NCI-H748 (cell line): ENCODE measurements around the gene MGST3.
"Not testable (repeated sequence)": the region's sequence is repeated elsewhere in the genome, so short reads cannot be mapped to it uniquely, and the experiment has no call there.

Source experiments
- DNase-seq: peaks from one replicate; lab custom pipeline; 2025; ENCODE audit not compliant: unreplicated experiment; lab: John Stamatoyannopoulos, UW

Gene MGST3

GRCh38 chr1:165630629-165631341 is at the start of gene MGST3:
Gene MGST3 (plus strand): TSS chr1:165631234. CDS start chr1:165649848, 18,614 bp downstream.
- DNase-seq = peak; percentile 99

DNA sequence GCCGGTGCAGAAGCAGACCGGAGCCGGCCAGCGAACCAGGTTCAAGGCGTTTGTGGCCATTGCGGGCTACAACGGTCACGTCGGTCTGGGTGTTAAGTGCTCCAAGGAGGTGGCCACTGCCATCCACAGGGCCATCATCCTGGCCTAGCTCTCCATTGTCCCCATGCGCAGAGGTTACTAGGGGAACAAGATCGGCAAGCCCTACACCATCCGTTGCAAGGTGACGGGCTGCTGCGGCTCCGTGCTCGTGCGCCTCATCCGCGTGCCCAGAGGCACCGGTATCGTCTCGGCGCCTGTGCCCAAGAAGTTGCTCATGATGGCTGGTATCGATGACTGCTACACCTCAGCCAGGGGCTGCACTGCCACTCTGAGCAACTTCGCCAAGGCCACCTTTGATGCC is 49.1 kb upstream of the MGST3 start:
- DNase-seq = no peak

DNA sequence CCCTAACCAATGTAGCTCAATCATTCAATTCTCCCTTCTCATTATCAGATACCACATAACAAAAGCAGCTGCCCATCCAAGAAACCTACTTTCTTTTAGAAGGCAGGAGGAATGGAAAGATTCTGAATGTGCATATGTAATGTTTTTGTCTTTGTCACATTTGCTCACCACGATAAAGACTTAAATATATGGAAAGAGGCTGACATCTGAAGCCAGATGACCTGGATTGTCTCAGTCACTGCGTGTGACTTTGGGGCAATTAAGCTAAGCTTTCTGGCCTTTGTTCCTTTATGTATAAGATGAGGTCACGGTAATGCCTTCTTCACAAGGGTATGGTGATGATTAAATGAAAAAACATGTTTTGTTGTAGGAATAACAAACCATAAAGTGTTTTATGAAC is 44.6 kb upstream of the MGST3 start:
- no peak for DNase-seq

GRCh38 chr1:165591391-165591790 is 39.6 kb upstream of the MGST3 start:
- DNase-seq = not testable (repeated sequence)

GRCh38 chr1:165592945-165593823 is 37.9 kb upstream of the MGST3 start:
- peak; percentile 70 for DNase-seq

GRCh38 chr1:165595246-165595938 is 35.6 kb upstream of the MGST3 start:
- no peak for DNase-seq

GRCh38 chr1:165597883-165598675 is 33.0 kb upstream of the MGST3 start:
- peak; percentile 99 for DNase-seq

DNA sequence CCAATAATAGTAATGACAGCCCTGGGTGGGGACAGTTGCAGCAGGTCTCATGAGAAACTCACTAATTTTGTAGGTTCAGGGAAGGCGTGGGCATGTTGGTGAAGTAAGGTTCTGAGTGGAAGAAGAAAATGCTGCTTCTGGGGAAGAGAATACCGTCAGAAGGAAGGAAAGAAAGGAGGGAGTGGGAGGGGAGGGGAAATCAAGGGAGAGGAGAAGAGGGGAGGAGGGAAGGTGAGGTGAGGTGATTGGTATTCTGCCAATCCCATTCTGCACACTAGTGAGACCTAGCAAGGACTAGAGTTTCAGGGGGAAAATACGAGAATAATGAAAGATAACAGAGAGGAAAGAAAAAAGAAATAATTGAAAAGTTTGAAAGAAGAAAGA is 32.4 kb upstream of the MGST3 start:
- peak; percentile 50 for DNase-seq

DNA sequence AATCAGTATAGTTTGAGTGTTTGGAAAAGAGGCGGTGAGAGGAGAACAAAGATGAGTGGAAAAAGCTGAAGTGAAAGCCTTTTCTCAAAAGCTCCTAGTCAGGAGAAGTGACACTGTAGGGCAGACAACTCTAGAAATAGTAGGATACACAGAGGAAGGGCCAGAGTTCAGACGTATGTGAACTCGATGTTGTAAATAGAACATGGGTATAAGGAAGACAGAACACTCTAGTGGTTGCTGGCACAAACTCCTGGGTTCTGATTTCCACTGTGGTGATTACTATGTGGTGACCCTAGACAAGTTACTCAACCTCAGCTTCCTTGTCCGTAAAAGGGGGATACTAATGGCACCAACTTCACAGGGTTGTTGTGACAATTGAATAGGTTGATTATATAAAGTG is 30.2 kb upstream of the MGST3 start:
- no peak for DNase-seq

DNA sequence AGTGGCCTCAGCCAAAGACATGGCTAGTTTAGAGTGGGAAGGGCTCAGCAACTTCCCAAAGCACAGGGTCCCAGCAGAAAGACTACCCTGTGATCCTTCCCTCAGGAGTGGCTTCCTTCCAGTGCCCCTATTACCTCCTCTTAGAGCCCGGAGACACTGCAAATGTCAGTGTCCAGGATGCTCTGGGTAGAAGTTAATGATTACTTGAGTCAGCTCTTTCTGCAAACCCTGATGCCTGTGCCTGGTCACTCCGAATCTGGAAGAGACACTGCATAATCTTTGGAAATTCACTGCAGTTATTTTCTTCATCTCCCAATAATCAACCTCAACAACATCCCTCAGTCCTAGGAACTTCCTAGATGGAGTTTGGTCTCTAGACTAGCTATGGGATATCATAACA is 27.2 kb upstream of the MGST3 start:
- DNase-seq = no peak

DNA sequence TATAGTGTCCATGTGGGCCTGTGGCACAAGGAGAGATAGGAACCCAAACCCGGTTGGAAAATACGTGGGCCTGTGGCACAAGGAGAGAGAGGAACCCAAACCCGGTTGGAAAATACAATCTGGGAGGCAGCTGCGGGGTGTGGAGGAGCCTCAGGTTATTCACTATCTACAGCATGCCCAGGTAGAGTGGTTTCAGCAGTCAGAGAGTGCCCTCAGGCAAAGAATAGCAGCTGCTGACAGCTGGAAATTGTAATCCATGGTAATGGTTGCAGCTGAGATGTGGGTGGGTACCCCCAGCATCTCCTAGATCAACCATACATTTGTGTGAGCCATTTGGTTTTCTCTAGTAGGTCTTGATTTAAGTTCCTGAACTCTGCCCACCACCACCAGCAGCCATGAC is 25.8 kb upstream of the MGST3 start:
- DNase-seq = no peak

DNA sequence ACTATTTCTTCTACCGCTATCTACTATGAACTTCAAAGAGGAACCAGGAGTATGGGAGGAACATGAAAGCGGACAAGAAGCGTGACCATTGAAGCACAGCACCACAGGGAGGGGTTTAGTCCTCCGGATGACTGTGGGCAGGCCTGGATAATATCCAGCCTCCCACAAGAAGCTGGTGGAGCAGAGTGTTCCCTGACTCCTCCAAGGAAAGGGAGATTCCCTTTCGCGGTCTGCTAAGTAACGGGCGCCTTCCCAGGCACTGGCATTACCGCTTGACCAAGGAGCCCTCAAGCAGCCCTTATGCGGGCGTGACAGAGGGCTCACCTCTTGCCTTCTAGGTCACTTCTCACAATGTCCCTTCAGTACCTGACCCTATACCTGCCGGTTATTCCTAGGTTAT is 24.4 kb upstream of the MGST3 start:
- DNase-seq = not testable (repeated sequence)

- peak; percentile 12 for DNase-seq
Measured at GRCh38 chr1:165610866-165611265, 20.2 kb upstream of the MGST3 start.

DNA sequence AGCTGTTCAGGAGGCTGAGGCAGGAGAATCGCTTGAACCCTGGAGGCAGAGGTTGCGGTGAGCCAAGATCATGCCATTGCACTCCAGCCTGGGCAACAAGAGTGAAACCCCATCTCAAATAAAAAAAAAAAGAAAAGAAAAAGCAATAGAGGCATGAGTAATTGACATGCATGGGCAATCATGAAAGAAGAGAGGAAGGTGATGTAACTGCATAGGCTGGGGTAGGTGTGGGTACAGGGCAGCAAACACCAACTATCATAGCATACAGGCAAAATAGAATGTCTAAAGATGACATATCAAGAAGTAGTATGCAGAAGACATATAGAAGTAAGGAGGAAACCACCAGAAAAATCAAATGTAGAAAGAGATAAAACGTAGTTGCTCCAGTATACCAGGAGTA is 19.0 kb upstream of the MGST3 start:
- DNase-seq = no peak

DNA sequence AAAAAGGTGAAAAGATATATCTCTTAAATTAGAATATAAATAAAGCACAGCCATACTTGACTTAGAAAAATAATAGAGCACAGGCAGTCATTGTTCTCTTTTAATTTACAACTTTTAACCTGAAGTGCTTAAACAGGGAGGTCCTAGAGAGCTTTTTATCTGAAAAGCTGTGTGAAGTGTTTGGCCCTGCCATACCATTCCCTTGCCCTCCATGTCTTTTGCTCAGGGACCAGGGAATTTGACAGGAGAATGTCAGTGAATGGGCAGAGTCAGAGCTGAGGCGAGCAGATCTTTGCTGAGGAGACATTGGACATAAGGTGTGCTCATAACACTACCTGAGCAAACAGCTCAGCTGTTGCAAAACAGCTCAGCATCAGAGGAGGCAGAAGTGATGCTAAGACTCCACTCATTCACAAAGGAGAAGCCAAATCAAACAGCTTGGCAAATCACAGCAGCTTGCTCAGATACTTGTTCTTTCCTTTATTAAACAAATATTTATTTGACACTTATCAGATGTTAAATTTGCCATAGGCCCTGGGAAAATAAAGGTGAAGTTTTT is 14.9 kb upstream of the MGST3 start:
- DNase-seq = no peak

GRCh38 chr1:165616987-165617546 is 14.0 kb upstream of the MGST3 start:
- no peak for DNase-seq

GRCh38 chr1:165619647-165620151 is 11.3 kb upstream of the MGST3 start:
- no peak for DNase-seq

DNA sequence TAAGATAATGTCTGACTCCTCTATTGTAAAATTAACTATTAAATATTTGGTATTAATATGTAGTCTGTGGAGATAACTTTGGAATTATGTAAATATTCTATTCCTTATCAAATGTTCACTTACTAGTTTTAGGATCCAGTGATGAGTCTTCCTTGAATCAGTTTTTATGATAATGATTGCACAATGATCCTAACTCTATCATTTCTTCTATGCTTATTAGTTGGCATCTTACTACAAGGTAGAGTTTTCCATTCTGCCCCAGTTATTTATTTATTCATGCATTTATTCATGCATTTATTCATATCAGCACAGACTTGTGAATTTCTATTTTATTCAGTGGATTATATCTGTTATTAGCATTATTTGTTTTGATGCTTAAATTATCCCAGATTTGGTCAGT is 7.4 kb upstream of the MGST3 start:
- no peak for DNase-seq

GRCh38 chr1:165624441-165624840 is 6.6 kb upstream of the MGST3 start:
- no peak for DNase-seq
